Activated CD4-positive, alpha-beta T cell treated with anti-CD3 and anti-CD28 coated beads for 36 hours (primary cell): ENCODE results near the gene NHS. TPM values are rescaled to one million over a fixed set of nuclear protein-coding genes. Genes with fewer than 3 reads are reported as not detected.

Source experiments
- ATAC-seq: fragments of 200-7000 bp; cut with Tn5 transposase; one replicate; pipeline ENCODE4 v1.10.0; 2021; ENCODE audit warnings: mild to moderate bottlenecking, moderate library complexity
- CTCF ChIA-PET: fragments of 350-600 bp; sonication (Branson Sonifier 250); formaldehyde crosslinking; loops from one replicate; lab custom pipeline; 2021; ENCODE audit warnings: antibody characterized with exemption; lab: Charles Lee
- POLR2A ChIA-PET: fragments of 350-600 bp; sonication (Branson Sonifier 250); formaldehyde crosslinking; loops from one replicate; lab custom pipeline; 2021; ENCODE audit warnings: antibody characterized with exemption, inconsistent platforms; lab: Charles Lee
- DNase-seq: peaks from one replicate; pipeline ENCODE4 v3.0.0-alpha.2; 2020
- H3K27ac Mint-ChIP-seq: one replicate; pipeline ENCODE4 v1.8.0; 2021; ENCODE audit warnings: mixed read lengths
- H3K27me3 Mint-ChIP-seq: one replicate; pipeline ENCODE4 v1.8.0; 2021; ENCODE audit warnings: mixed read lengths
- H3K36me3 Mint-ChIP-seq: one replicate; pipeline ENCODE4 v1.8.0; 2021; ENCODE audit warnings: low read depth, mixed read lengths
- H3K4me1 Mint-ChIP-seq: one replicate; pipeline ENCODE4 v1.8.0; 2021; ENCODE audit warnings: mixed read lengths
- H3K4me3 Mint-ChIP-seq: one replicate; pipeline ENCODE4 v1.8.0; 2021; ENCODE audit warnings: mild to moderate bottlenecking, moderate library complexity, mixed read lengths
- H3K9me3 Mint-ChIP-seq: one replicate; pipeline ENCODE4 v1.8.0; 2021; ENCODE audit warnings: low read depth, mixed read lengths
- intact Hi-C, 2 experiments: fragments of 100-400 bp; cut with DNase I in 1 of 2; cut with micrococcal nuclease in 1 of 2; formaldehyde crosslinking; loops; one replicate each; pipeline versions ENCODE4 v1.14.2 to v1.15.1; 2022 to 2024; cut with DNase I, micrococcal nuclease
- total RNA-seq, 2 experiments: library from RNA; stranded (reverse); gene quantifications; one replicate each; pipeline ENCODE4 v1.2.3, GENCODE V29; 2021

NHS gene
- total RNA-seq, 2 experiments from 2014 or later, result 6.7 to 10.2 TPM

DNA sequence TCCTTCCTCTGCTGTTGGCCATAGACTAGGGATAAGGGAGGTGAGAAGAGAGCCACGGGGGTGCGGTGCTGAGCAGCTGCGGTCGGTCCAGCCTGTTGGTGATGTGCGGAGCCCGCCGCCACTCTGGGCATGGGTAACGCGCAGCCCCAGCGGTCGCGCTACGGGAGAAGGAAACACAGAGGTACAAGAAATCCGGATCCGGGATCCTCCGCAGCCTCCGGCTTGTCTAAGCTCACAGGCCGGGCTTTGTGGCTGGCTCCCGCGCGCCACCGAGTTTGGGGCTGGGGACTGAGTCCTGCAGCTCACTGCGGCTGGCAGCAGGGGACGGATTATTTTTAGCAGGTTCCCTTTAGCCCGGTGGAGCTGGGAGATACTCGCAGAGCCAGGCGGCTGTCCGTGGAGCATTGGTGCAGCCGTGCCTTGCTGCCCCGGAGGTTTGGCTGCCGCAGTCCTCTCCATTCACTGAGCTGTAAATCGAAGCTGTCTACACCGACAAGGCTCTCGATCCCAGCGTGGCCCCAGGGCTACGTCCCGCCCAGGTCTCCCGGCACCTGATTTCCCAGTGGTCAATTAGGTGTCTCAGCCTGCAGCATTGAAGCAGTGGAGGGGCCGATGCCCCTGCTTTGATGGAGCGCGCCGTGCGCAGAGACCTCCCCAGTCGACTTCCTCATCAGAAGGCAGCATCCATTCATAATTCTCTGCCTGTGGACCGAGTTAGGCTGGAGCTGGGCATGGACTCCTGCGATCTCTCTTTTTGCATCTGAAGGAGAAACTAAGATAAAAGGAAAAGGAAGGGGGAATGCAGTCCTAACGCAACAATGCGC, 280.4 kb downstream of the NHS start:
- DNase-seq, result peak; percentile 37
- Mint-ChIP-seq H3K27ac (peak overlapping the region; percentile 84), H3K36me3 (no peaks in the 10 kb centered on the region), H3K27me3 (peaks cover 2% of the 10 kb centered on the region), H3K4me1 (peaks cover 22% of the 10 kb centered on the region), H3K4me3 (peak overlapping the region; percentile 80), H3K9me3 (no peaks in the 10 kb centered on the region)
- peak; percentile 27 for ATAC-seq
- ChIA-PET POLR2A (no interaction called here), CTCF (no interaction called here)
- intact Hi-C loops, result loop anchor here in 1 of 2 experiments (2.0 kb wide), 1 partner anchor 23 kb away; no protein-coding TSS in a partner anchor

DNA sequence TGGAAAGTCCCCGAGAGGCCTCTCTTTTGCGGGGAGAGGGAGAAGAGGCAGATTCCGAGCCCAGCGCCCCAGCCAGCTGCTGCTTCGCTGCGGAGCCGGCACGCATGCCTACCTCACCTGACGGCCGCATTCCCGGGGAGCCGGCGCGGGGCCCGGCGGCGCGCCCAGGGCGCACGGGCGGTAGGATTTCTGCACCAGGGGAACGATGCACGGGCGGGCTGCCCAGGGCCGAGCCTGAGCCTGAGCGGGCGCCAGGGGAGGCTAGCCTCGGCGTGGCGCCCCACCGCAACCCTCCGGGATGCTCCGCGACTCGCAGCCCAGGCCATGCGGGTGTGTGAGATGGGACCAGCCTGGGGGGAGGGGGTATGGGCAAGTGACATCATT, 281.0 kb downstream of the NHS start:
- intact Hi-C loops, result no loop called here
- Mint-ChIP-seq H3K4me3 (peak overlapping the region; percentile 80), H3K9me3 (no peaks in the 10 kb centered on the region), H3K4me1 (peaks cover 22% of the 10 kb centered on the region), H3K36me3 (no peaks in the 10 kb centered on the region), H3K27ac (peak overlapping the region; percentile 84), H3K27me3 (peaks cover 2% of the 10 kb centered on the region)
- ChIA-PET POLR2A (no interaction called here), CTCF (no interaction called here)
- DNase-seq, result peak; percentile 19
- no peak for ATAC-seq

DNA sequence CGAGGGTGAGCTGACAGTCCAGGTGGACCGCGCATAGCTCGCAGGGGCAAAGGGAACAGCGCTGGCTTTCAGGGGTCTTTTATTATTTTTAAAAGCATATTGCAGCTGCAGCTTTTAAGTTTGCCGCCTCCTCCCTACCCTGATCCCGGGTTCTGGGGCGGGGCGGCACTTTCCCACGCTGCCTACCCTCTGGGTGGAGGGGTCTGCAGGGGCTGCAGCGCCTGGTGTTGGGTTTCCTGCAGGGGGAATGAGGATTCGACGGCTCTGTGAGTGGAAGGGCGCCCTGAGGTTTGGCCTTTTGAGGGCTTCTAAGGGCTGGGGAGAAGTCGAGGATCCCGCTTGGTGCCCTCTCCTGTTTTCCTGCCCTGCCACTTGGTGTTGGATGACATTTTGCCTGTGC, 281.6 kb downstream of the NHS start:
- peaks cover 2% of the 10 kb centered on the region for H3K27me3 Mint-ChIP-seq
- peak overlapping the region; percentile 62 for H3K4me3 Mint-ChIP-seq
- H3K27ac Mint-ChIP-seq, result peak overlapping the region; percentile 47
- intact Hi-C loops, result no loop called here
- CTCF ChIA-PET, result no interaction called here
- no peaks in the 10 kb centered on the region for H3K9me3 Mint-ChIP-seq
- no peak for DNase-seq
- H3K36me3 Mint-ChIP-seq, result no peaks in the 10 kb centered on the region
- POLR2A ChIA-PET, result interaction anchor here (0.6 kb wide), 1 partner anchor 15 kb away, joined by 4 read pairs; no protein-coding TSS in a partner anchor
- peaks cover 19% of the 10 kb centered on the region for H3K4me1 Mint-ChIP-seq
- no peak for ATAC-seq

DNA sequence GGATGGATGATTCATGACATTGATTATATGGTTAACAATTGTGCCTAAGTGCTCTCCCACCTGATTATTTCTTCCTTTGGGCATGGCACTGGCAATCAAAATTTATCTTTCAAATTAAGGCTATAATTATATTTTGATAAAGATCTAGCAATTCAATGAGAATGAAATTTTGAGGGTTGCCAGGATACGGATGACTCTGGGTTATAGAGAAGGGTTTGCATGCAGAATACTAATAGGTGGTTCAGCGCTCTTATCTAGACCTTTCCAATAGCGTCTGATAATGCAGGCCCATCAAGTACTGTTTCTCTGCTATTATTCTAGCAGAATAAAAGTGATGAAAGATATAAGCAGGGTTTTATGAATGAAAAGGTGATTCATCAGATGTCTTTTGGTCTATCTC, 287.4 kb downstream of the NHS start:
- H3K27ac Mint-ChIP-seq, result no peak overlapping the region
- CTCF ChIA-PET, result no interaction called here
- DNase-seq (no peak), ATAC-seq (no peak)
- intact Hi-C loops, result no loop called here
- H3K36me3 Mint-ChIP-seq, result no peaks in the 10 kb centered on the region
- H3K27me3 Mint-ChIP-seq, result no peaks in the 10 kb centered on the region
- H3K9me3 Mint-ChIP-seq, result no peaks in the 10 kb centered on the region
- POLR2A ChIA-PET, result no interaction called here
- no peak overlapping the region for H3K4me3 Mint-ChIP-seq
- no peaks in the 10 kb centered on the region for H3K4me1 Mint-ChIP-seq

DNA sequence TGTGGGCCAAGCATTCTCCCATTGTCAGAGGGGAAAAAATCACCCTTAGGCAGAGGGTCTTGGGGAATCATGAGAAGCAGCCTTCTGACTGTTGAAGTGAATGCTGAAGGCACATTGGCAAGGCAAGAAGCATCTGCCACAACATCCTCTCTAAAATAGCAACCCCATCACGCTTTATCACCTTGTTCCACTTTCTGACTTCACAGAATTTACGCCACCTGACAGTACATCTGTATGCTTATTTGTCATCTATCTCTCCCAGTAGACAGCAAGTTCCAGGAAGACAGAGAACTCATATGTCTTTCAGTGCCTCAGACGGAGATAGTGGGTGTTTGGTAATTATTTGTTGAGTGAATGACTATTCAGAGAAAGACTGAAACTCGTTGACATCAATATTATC, 293.9 kb downstream of the NHS start:
- intact Hi-C loops, result no loop called here
- Mint-ChIP-seq H3K27ac (peak overlapping the region; percentile 65), H3K4me1 (peaks cover 9% of the 10 kb centered on the region), H3K9me3 (no peaks in the 10 kb centered on the region), H3K36me3 (no peaks in the 10 kb centered on the region), H3K4me3 (no peak overlapping the region), H3K27me3 (no peaks in the 10 kb centered on the region)
- ATAC-seq (peak; percentile 88), DNase-seq (no peak)
- POLR2A ChIA-PET, result no interaction called here
- CTCF ChIA-PET, result interaction anchor here (0.6 kb wide), 2 partner anchors 262 to 1218 kb away, joined by 3 read pairs; no protein-coding TSS in a partner anchor

DNA sequence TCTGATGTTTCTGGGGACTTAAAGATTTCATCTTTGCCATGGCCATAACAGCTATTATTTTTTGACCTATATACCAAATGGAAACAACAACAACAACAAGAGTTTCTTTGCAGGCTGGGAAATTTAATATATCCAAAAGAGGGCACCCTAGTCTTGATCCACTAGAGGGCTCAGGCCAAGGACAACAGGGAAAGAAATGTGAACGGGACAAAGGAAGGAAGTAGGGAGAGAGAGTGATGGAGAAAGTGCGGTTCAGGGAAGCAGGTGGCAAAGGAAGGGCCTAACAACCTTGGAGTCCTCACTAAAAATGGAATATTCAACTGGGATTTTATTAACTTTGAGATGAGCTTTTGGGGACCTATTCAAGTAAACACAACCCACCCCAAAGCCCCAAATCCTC, 294.5 kb downstream of the NHS start:
- Mint-ChIP-seq H3K27ac (no peak overlapping the region), H3K27me3 (no peaks in the 10 kb centered on the region), H3K4me1 (peaks cover 9% of the 10 kb centered on the region), H3K9me3 (no peaks in the 10 kb centered on the region), H3K36me3 (no peaks in the 10 kb centered on the region), H3K4me3 (no peak overlapping the region)
- POLR2A ChIA-PET, result no interaction called here
- DNase-seq, result no peak
- intact Hi-C loops, result no loop called here
- CTCF ChIA-PET, result interaction anchor here (0.6 kb wide), 2 partner anchors 263 to 1217 kb away, joined by 3 read pairs; no protein-coding TSS in a partner anchor
- ATAC-seq, result no peak

DNA sequence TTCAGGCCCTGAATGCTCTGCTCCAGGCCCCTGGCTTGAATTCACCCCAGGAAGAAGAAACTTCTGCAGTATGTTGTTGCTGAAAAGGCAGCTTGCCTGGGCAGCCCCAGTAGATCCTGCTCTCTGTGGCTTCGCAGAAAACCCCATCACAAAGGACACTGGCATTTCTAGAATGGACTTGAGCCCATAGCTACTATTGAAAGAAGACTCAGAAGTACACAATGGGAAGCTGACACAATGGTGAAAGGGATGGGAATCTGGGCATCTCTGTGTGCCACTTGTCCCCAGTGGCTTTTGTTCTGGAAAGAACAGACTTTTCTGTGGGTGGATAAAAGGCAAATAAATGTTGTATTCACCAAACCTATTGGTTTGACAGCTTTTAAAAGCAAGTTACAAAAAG, 294.9 kb downstream of the NHS start:
- intact Hi-C loops, result no loop called here
- Mint-ChIP-seq H3K4me1 (peaks cover 9% of the 10 kb centered on the region), H3K36me3 (peaks cover 1% of the 10 kb centered on the region), H3K27me3 (no peaks in the 10 kb centered on the region), H3K9me3 (no peaks in the 10 kb centered on the region), H3K4me3 (no peak overlapping the region), H3K27ac (no peak overlapping the region)
- ATAC-seq (no peak), DNase-seq (no peak)
- ChIA-PET CTCF (no interaction called here), POLR2A (no interaction called here)

DNA sequence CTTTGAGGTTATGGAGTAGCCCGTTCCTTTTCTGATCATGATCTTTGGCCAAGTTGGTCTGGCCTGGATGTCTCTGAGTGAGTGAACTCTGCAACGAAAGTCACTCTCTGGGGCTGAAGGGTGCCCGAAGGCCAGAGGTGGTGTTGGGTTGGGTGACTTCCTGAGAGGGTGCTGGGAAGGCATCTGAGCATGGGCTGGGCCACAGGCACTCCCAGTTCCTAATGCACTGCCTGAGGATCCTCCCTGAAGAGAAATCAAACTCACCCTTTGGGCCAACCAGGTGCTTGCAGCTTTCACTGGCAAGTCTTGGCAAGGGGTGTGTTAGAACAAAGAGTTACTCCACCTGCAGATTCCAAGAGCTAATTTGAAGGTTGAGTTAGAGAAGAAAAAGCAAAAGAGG, 295.9 kb downstream of the NHS start:
- Mint-ChIP-seq H3K4me3 (no peak overlapping the region), H3K27ac (no peak overlapping the region), H3K36me3 (peaks cover 1% of the 10 kb centered on the region), H3K27me3 (no peaks in the 10 kb centered on the region), H3K4me1 (peaks cover 9% of the 10 kb centered on the region), H3K9me3 (no peaks in the 10 kb centered on the region)
- ChIA-PET POLR2A (no interaction called here), CTCF (no interaction called here)
- ATAC-seq (no peak), DNase-seq (no peak)
- intact Hi-C loops, result no loop called here

DNA sequence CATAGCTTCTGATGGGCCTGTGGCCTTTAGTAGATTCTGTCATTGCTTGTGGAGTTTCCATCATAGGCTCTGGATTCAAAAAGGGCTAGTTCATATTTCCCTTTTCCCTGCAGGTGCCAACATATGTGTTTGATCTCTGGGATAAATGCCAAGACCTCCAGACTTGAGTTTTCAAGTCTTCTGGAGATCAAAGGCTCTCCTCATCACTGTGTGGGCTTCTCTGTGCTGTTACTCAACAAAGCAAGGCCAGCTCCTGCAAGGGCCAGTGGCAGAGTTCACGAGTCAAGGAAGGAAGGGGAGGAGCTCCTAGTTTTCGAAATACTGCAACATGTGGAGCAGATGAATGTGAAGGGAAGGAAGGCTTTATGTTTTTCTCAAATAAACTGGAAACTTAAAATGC, 299.6 kb downstream of the NHS start:
- H3K4me1 Mint-ChIP-seq, result no peaks in the 10 kb centered on the region
- H3K9me3 Mint-ChIP-seq, result no peaks in the 10 kb centered on the region
- DNase-seq, result no peak
- no peak overlapping the region for H3K27ac Mint-ChIP-seq
- H3K4me3 Mint-ChIP-seq, result no peak overlapping the region
- no peaks in the 10 kb centered on the region for H3K27me3 Mint-ChIP-seq
- ChIA-PET POLR2A (interaction anchor here (0.6 kb wide), 1 partner anchor 126 kb away, joined by 4 read pairs; no protein-coding TSS in a partner anchor), CTCF (interaction anchor here (1.0 kb wide), 1 partner anchor 139 kb away, joined by 3 read pairs; no protein-coding TSS in a partner anchor)
- ATAC-seq, result no peak
- intact Hi-C loops, result no loop called here
- H3K36me3 Mint-ChIP-seq, result peaks cover 1% of the 10 kb centered on the region

DNA sequence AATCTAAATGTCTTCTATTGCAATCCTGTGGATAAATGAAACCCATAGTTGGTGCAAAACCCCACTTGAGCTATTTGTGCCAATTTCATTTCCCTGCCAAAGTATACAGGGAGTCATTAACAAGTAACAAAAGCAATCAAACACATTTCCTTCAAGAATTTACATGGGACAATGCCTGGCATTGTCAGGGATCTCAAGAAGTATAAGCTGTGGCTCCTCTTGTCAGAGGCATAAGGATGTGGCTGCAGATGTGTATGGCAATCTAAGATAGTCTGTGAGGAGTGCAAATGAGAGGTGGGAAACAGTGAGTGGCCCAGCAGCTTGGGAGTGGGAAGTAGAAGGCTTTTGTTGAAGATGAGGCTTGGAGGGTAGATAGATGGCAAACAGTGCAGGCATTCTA, 304.3 kb downstream of the NHS start:
- ATAC-seq (no peak), DNase-seq (no peak)
- ChIA-PET POLR2A (no interaction called here), CTCF (interaction anchor here (0.6 kb wide), 1 partner anchor 22 kb away, joined by 3 read pairs; no protein-coding TSS in a partner anchor)
- Mint-ChIP-seq H3K27ac (no peak overlapping the region), H3K9me3 (no peaks in the 10 kb centered on the region), H3K27me3 (no peaks in the 10 kb centered on the region), H3K4me3 (no peak overlapping the region), H3K4me1 (peaks cover 16% of the 10 kb centered on the region), H3K36me3 (peaks cover 1% of the 10 kb centered on the region)
- intact Hi-C loops, result no loop called here

DNA sequence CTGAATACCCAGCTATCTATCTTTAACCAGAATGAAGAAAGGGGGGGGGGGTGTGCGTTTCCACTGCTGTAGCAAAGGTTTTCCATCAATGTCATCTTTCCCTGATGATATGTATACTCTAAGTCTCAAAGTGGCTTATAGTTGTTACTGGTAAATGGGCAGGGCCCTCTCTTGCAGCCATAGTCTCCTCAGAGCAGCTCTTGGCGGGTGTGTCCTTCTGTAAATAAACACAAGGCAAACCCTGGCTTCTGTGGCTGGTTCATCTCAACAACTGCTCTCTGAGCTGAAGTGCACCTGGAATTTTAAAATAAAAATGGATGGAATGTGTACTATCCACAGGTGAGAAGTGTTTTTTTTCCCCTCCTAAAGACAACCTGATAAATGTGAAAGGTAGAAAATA, 304.8 kb downstream of the NHS start:
- H3K4me1 Mint-ChIP-seq, result peaks cover 16% of the 10 kb centered on the region
- no peaks in the 10 kb centered on the region for H3K9me3 Mint-ChIP-seq
- no peak for ATAC-seq
- no peaks in the 10 kb centered on the region for H3K27me3 Mint-ChIP-seq
- POLR2A ChIA-PET, result no interaction called here
- no peaks in the 10 kb centered on the region for H3K36me3 Mint-ChIP-seq
- CTCF ChIA-PET, result interaction anchor here (0.6 kb wide), 1 partner anchor 23 kb away, joined by 3 read pairs; no protein-coding TSS in a partner anchor
- no peak overlapping the region for H3K4me3 Mint-ChIP-seq
- intact Hi-C loops, result loop anchor here in 1 of 2 experiments (10.0 kb wide), 2 partner anchors 85 to 305 kb away; partner anchors contain the start of gene NHS
- H3K27ac Mint-ChIP-seq, result no peak overlapping the region
- no peak for DNase-seq
